ENCODE measurements around the gene C19orf33. TPM values are rescaled to one million over a fixed set of nuclear protein-coding genes. Genes with fewer than 3 reads are reported as not detected.

The C19orf33 gene
- total RNA-seq, 1 experiment from 2014 or later: not detected

DNA sequence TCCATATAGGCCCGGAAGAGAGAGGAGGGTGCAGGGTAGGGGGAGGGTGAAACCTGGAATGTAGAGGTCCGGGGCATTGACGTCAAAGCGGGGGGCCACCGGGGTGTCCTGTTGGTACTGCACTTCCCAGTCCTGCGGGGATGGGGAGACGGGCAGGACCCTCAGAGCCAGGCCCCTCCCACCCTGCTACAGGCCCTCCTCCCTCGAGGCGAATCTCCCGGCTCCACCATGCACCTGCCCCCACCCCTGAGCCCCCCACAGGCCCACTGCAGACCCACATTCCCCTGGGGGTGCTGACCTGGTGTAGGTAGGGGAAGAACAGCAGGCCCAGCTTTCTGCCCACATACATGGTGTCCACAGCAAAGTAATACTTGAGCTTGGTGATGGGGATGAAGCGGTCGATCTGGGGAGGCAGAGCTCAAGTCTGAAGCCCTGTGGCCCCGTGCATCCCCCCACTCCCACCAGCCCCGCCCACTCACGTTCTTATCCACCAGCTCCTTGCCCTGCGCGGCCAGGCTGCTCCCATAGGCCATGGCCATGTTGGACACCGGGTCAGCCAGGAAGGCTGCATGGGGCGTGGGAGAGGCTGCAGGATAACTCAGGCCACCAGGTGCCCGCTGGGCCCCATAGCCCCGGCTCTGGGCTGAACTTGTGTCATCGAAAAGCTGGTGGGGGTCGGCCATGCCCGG lies 5.0 kb downstream of the C19orf33 start:
- Histone ChIP-seq H3K27me3 (replicated peaks; ENCODE audit: insufficient read depth, low read depth, low read length, poor library complexity) (no peaks in the 10 kb centered on the region), H3K4me1 (ENCODE audit: insufficient read depth, low read length, poor library complexity, severe bottlenecking) (no peaks in the 10 kb centered on the region), H3K27ac (ENCODE audit: low read depth, low read length, poor library complexity, severe bottlenecking) (no peak overlapping the region), H3K36me3 (ENCODE audit: insufficient read depth, low read length, poor library complexity, severe bottlenecking) (no peaks in the 10 kb centered on the region), H3K9me3 (ENCODE audit: low read depth, low read length, poor library complexity, severe bottlenecking) (no peaks in the 10 kb centered on the region), H3K4me3 (ENCODE audit: low read depth, low read length, poor library complexity, severe bottlenecking) (no peak overlapping the region)
- DNase-seq (ENCODE audit: low spot score): no peak
- POLR2A ChIA-PET (ENCODE audit: low non-redundant PET): no interaction called here
- BruUV-seq (replicated peaks): no TSS peak
- CTCF ChIA-PET: interaction anchor here (0.6 kb wide), 1 partner anchor 74 kb away, joined by 9 read pairs; no protein-coding TSS in a partner anchor
- intact Hi-C loops (cut with micrococcal nuclease; ENCODE audit: unreplicated experiment): no loop called here
- no peak for TF ChIP-seq EZH2 (IDR thresholded peaks at IDR 0.05; ENCODE audit: borderline replicate concordance, low read depth, low read length, poor library complexity, severe bottlenecking)
- TF ChIP-seq, protein P1, sequence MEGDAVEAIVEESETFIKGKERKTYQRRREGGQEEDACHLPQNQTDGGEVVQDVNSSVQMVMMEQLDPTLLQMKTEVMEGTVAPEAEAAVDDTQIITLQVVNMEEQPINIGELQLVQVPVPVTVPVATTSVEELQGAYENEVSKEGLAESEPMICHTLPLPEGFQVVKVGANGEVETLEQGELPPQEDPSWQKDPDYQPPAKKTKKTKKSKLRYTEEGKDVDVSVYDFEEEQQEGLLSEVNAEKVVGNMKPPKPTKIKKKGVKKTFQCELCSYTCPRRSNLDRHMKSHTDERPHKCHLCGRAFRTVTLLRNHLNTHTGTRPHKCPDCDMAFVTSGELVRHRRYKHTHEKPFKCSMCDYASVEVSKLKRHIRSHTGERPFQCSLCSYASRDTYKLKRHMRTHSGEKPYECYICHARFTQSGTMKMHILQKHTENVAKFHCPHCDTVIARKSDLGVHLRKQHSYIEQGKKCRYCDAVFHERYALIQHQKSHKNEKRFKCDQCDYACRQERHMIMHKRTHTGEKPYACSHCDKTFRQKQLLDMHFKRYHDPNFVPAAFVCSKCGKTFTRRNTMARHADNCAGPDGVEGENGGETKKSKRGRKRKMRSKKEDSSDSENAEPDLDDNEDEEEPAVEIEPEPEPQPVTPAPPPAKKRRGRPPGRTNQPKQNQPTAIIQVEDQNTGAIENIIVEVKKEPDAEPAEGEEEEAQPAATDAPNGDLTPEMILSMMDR (conservative IDR thresholded peaks at IDR 0.05; ENCODE audit: low read depth, low read length): no peak

DNA sequence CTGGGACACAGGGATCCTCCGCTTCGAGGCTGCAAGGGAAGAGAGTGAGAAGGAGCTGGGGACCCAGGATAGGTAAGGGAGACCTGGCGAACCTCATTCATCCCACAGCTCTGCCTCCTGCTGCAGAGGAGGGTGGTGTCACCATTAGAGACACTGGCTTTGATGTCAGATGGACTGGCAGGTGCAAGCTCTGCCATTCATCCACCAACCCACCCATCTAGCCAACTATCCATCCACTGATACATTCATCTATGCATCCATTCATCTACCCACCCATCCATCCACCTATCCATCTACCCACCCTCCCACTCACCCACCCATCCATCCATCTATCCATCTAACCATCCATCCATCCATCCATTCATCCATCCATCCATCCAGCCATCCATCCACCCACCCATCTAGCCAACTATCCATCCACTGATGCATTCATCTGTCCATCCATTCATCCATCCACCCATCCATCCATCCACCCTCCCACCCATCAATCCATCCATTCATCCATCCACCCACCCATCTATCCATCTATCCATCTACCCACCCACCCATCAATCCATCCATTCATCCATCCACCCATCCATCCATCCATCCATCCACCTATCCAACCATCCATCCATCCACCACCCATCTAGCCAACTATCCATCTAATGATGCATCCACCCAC lies 5.7 kb downstream of the C19orf33 start:
- Histone ChIP-seq H3K9me3 (ENCODE audit: low read depth, low read length, poor library complexity, severe bottlenecking) (no peaks in the 10 kb centered on the region), H3K27ac (ENCODE audit: low read depth, low read length, poor library complexity, severe bottlenecking) (no peak overlapping the region), H3K4me3 (ENCODE audit: low read depth, low read length, poor library complexity, severe bottlenecking) (no peak overlapping the region), H3K4me1 (ENCODE audit: insufficient read depth, low read length, poor library complexity, severe bottlenecking) (peaks cover 2% of the 10 kb centered on the region), H3K27me3 (replicated peaks; ENCODE audit: insufficient read depth, low read depth, low read length, poor library complexity) (no peaks in the 10 kb centered on the region), H3K36me3 (ENCODE audit: insufficient read depth, low read length, poor library complexity, severe bottlenecking) (no peaks in the 10 kb centered on the region)
- no TSS peak for BruUV-seq (replicated peaks)
- intact Hi-C loops (cut with micrococcal nuclease; ENCODE audit: unreplicated experiment): no loop called here
- no peak for DNase-seq (ENCODE audit: low spot score)
- TF ChIP-seq, protein P1 (conservative IDR thresholded peaks at IDR 0.05; ENCODE audit: low read depth, low read length): no peak
- TF ChIP-seq EZH2 (IDR thresholded peaks at IDR 0.05; ENCODE audit: borderline replicate concordance, low read depth, low read length, poor library complexity, severe bottlenecking): no peak
- POLR2A ChIA-PET (ENCODE audit: low non-redundant PET): no interaction called here
- CTCF ChIA-PET: interaction anchor here (0.6 kb wide), 1 partner anchor 74 kb away, joined by 9 read pairs; no protein-coding TSS in a partner anchor

DNA sequence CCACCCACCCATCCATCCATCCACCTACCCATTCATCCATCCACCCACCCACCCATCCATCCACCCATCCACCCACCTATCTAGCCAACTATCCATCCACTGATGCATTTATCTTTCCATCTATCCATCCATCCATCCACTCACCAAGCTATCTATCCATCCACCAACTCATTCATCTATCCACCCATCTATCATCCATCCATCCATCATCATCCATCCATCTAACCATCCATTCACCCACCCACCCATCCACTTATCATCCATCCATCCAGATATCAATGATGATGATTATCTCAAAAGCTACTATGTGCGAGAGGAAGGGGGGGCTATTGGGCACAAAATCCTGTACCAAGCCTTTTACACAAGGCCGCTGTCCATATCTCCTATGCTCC lies 6.2 kb downstream of the C19orf33 start:
- intact Hi-C loops (cut with micrococcal nuclease; ENCODE audit: unreplicated experiment): no loop called here
- Histone ChIP-seq H3K27me3 (replicated peaks; ENCODE audit: insufficient read depth, low read depth, low read length, poor library complexity) (no peaks in the 10 kb centered on the region), H3K36me3 (ENCODE audit: insufficient read depth, low read length, poor library complexity, severe bottlenecking) (no peaks in the 10 kb centered on the region), H3K9me3 (ENCODE audit: low read depth, low read length, poor library complexity, severe bottlenecking) (no peaks in the 10 kb centered on the region), H3K27ac (ENCODE audit: low read depth, low read length, poor library complexity, severe bottlenecking) (no peak overlapping the region), H3K4me1 (ENCODE audit: insufficient read depth, low read length, poor library complexity, severe bottlenecking) (peaks cover 7% of the 10 kb centered on the region), H3K4me3 (ENCODE audit: low read depth, low read length, poor library complexity, severe bottlenecking) (no peak overlapping the region)
- DNase-seq (ENCODE audit: low spot score): no peak
- no TSS peak for BruUV-seq (replicated peaks)
- TF ChIP-seq EZH2 (IDR thresholded peaks at IDR 0.05; ENCODE audit: borderline replicate concordance, low read depth, low read length, poor library complexity, severe bottlenecking): no peak
- TF ChIP-seq, protein P1 (conservative IDR thresholded peaks at IDR 0.05; ENCODE audit: low read depth, low read length): no peak
- CTCF ChIA-PET: no interaction called here
- POLR2A ChIA-PET (ENCODE audit: low non-redundant PET): interaction anchor here (0.6 kb wide), 1 partner anchor 78 kb away, joined by 3 read pairs; no protein-coding TSS in a partner anchor

Measured in A673 (cell line).